ENCODE results near the gene PRKCA.

Gene PRKCA

GRCh38 chr17:66637491-66637890, 335.1 kb downstream of the PRKCA start:
- DNase-seq = no peak

- no peak for DNase-seq
These were observed 336.5 kb downstream of the PRKCA start for GRCh38 chr17:66638707-66639479.

GRCh38 chr17:66643815-66644710, 341.6 kb downstream of the PRKCA start:
- no peak for DNase-seq

DNA sequence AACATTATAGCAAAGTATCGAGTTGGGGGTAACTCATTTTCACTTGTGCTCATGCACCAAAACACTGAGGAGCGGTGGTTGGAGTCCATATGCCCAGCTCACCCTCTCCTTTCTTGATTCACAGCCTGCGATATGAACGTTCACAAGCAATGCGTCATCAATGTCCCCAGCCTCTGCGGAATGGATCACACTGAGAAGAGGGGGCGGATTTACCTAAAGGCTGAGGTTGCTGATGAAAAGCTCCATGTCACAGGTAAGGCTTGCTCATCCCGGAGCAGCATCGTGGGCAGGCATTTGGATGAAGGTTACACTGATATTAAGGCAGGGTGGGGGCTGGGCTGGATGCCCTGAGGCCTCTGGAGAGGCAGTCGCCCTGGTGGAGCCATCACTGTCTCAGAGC, 342.8 kb downstream of the PRKCA start:
- DNase-seq = no peak

DNA sequence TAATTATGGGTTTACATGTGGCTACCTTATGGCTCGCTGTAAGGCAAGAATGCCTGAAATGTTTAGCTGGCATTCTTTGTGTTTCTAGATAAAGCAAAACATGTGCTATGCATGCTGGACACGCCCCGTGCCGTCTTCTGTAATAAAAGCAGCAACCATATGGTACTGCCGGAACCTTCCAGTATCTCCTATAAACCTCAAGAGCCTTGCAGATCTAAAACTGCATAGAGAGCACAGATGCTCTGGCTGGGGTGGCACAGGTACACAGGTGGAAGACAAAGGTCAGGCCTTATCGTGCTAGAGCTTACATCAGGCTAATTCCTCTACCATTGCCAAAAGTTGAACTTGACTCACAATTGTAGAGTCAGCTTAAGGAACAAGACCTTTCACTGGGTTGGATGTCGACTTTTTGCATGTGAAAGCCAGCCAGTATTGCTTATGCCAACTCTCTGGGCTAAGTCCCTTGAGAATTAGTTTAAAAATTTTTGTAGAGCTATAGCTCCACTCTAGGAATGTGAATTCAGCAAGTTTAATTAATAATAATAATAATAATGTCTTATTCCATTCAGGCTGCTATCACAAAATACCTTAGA, 345.1 kb downstream of the PRKCA start:
- DNase-seq = no peak

GRCh38 chr17:66649818-66650543, 347.6 kb downstream of the PRKCA start:
- DNase-seq = no peak

DNA sequence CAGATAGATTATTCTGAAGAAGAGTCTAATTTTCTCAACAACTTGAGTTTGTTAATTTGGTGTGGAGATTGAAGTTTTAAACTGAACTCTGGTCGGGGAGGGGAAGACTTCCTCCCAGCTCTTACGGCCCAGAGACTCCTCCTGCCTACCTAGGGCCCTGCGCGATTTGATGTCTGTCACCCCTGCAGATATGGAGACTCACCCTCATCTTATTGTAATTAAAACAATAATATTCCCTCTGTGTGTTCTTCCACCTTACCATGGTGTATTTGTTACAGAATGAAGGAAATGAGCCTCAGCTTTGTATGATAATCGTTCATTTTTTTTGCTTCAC, 348.1 kb downstream of the PRKCA start:
- no peak for DNase-seq

DNA sequence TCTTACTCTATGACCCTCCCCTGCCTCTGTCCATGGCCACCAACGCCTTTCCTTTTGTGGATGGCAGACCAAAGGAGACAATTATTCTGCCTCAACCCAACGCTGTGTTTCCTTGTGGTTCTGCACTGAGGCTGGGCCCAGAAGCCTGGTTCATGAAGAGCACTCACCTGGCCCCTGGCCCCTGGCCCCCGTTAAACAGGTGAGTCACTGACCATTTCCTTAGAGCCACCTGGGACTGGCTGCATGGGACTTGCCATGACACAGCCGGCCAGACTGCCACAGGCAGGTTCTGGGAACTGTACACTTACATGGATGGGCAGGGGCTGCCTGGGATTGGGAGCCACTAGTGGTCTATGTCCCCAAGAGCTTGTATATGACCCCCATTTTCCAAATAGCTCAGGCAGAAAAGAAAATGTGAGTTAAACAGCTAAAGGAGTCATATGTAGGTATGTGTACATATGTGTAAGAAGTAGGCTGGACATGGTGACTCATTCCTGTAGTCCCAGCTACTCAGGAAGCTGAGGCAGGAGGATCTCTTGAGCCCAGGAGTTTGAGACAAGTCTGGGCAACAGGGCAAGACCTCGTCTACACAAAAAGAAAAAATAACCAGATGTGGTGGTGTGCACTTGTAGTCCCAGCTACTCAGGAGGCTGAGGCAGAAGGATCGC, 350.6 kb downstream of the PRKCA start:
- DNase-seq = no peak

GRCh38 chr17:66654106-66654740, 351.8 kb downstream of the PRKCA start:
- DNase-seq = no peak

GRCh38 chr17:66654764-66655163, 352.4 kb downstream of the PRKCA start:
- no peak for DNase-seq

- no peak for DNase-seq
These were observed 353.0 kb downstream of the PRKCA start for GRCh38 chr17:66655461-66655860.

- no peak for DNase-seq
These were observed 353.4 kb downstream of the PRKCA start for GRCh38 chr17:66655861-66656260.

- DNase-seq = peak; percentile 86
These were observed 359.2 kb downstream of the PRKCA start for GRCh38 chr17:66661411-66662256.

DNA sequence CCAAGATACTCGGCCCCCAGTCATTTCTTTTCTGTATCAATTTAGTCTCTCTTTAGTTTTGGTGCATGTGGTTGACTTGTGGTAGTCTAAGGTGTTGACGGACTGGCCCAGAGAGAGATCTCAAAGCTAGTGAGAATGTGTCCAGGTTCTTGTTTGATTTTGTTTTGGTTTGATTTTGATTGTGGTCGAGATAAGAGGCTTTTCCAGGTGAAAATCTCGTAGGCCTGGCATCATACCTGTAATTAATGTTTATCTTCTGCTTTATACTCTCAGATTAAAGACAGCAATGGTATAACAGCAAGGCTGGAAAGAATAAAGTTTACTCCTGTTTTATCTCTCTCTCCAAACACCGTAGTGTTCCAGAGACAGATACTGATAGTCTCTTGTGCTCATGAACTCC, 360.1 kb downstream of the PRKCA start:
- no peak for DNase-seq

DNA sequence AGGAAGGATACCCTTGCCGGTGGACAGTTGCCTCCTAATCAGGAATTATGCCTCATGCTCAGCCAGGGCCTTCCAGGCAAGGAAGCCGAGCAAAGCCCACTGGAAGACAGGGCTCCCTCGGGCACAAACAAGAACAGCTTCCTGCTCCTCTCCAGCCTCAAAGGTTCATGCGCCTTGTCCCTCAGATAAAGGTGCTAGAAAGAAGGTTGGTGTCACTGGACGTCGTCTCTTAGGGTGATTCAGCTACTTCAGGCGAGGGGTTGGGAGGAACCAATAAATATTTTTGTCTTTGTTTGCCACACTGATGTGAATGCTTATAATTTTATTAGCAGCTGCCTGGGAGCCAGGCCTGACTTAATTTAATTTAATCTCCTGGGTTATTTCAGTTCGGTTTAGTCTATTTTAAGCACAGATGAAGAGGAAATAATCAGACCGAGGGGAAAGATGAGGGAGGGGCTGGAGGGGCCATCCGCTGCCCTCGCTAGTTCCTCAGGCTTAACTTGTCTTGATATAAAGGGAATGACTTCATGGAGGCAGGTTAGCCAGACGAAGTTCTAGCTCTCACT, 360.7 kb downstream of the PRKCA start:
- DNase-seq = no peak

GRCh38 chr17:66664336-66664735, 361.9 kb downstream of the PRKCA start:
- DNase-seq = no peak

DNA sequence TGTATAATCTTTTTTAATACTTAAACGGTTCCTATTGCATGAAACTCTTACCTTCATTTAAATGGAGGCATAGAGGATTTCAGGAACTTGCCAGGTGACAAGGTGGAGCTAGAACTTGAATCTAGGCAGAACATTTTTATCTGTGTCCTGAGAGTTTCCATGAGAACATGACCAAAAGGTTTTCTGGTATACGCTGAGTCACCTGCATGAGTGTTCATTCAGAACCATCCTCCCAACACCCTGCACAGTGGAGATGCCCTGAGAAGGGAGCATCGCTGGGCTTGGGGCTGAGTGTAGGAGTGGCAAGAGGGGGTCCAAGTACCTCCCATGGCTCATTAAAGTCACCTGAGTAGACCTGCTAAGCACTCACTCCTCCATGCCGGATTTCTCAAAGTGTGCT, 362.8 kb downstream of the PRKCA start:
- no peak for DNase-seq

DNA sequence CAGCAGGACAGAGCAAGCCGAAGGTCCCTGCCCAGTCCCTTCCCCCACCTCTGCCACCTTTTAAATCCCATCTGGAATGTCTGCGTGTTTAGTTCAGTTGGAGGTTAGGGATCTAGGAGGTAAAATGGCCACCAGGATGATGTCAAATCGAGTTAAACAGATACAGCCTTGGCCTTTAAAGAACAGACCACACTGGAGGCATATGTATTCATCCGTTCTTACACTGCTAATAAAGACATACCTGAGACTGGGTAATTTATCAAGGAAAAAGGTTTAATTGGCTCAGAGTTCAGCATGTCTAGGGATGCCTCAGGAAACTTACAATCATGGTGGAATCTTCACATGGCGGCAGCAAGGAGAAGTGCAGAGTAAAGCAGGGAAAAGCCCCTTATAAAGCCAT, 364.7 kb downstream of the PRKCA start:
- DNase-seq = no peak

GRCh38 chr17:66667491-66668030, 365.1 kb downstream of the PRKCA start:
- no peak for DNase-seq

GRCh38 chr17:66670206-66670605, 367.8 kb downstream of the PRKCA start:
- DNase-seq = no peak

- no peak for DNase-seq
These were observed 368.7 kb downstream of the PRKCA start for GRCh38 chr17:66671156-66671555.

Measured in NCI-H748 treated with DMSO at 0.1 percent for 48 hours (cell line).